H1 (cell line): ENCODE data around the gene CSNK1D.

ENCODE experiments used
- ATF3 ChIP-seq: IDR thresholded peaks from 2 replicates; pipeline ENCODE4 v1.6.1; 2011; ENCODE audit warnings: low read depth, mild to moderate bottlenecking, low read length; ENCODE audit not compliant: insufficient read depth
- CHD2 ChIP-seq: IDR thresholded peaks from 2 replicates; pipeline ENCODE4 v1.6.1; 2012; ENCODE audit warnings: low read length, improper control_type of control experiment
- CHD7 ChIP-seq: fragments of 300-600 bp; sonication (generic); IDR thresholded peaks from 2 replicates; pipeline ENCODE4 v1.7.1; 2012; ENCODE audit warnings: low read length, moderate library complexity, mild to moderate bottlenecking, inconsistent platforms; ENCODE audit not compliant: insufficient replicate concordance
- CTCF ChIP-seq, 3 experiments: IDR thresholded peaks; 1 replicate in 2 of 3; 2 replicates in 1 of 3; pipeline versions ENCODE4 v1.5.1 to v1.6.1; 2011; ENCODE audit warnings: low read length in 3 of 3, mild to moderate bottlenecking in 3 of 3, inconsistent platforms in 2 of 3, low read depth in 1 of 3, moderate library complexity in 1 of 3; ENCODE audit not compliant: insufficient read depth in 1 of 3; ENCODE audit errors: control extremely low read depth in 1 of 3
- EP300 ChIP-seq, 2 experiments: IDR thresholded peaks; 1 replicate in 1 of 2; 2 replicates in 1 of 2; pipeline ENCODE4 v1.6.1; 2011 to 2012; ENCODE audit warnings: low read depth in 2 of 2, low read length in 2 of 2, mild to moderate bottlenecking in 2 of 2, borderline replicate concordance in 1 of 2, inconsistent platforms in 1 of 2, moderate library complexity in 1 of 2
- HDAC6 ChIP-seq: IDR thresholded peaks from one replicate; pipeline ENCODE4 v1.7.1; 2012; ENCODE audit warnings: low read depth, mild to moderate bottlenecking, inconsistent platforms, low read length, moderate library complexity
- KDM5A ChIP-seq: fragments of 200-600 bp; IDR thresholded peaks from 2 replicates; pipeline ENCODE4 v1.7.1; 2012; ENCODE audit warnings: mild to moderate bottlenecking, low read length, inconsistent platforms, mixed read lengths
- MAFK ChIP-seq: IDR thresholded peaks from 2 replicates; pipeline ENCODE4 v1.6.1; 2012; ENCODE audit warnings: low read depth, mild to moderate bottlenecking, improper control_type of control experiment, low read length
- MAX ChIP-seq: IDR thresholded peaks from 2 replicates; pipeline ENCODE4 v1.6.1; 2012; ENCODE audit warnings: inconsistent platforms
- POLR2AphosphoS5 ChIP-seq: IDR thresholded peaks from 2 replicates; pipeline ENCODE4 v1.6.1; 2011; ENCODE audit warnings: low read depth, low read length
- RAD21 ChIP-seq, 2 experiments: IDR thresholded peaks in 1 of 2; conservative IDR thresholded peaks in 1 of 2; 2 replicates each; pipeline ENCODE4 v1.6.1; 2011; ENCODE audit warnings: low read depth in 2 of 2, low read length in 2 of 2, improper control_type of control experiment in 1 of 2, inconsistent platforms in 1 of 2, mild to moderate bottlenecking in 1 of 2, moderate library complexity in 1 of 2
- SIN3A ChIP-seq, 2 experiments: IDR thresholded peaks in 1 of 2; conservative IDR thresholded peaks in 1 of 2; 2 replicates each; pipeline ENCODE4 v1.6.1; 2011 to 2012; ENCODE audit warnings: low read length in 2 of 2, improper control_type of control experiment in 1 of 2, low read depth in 1 of 2, mild to moderate bottlenecking in 1 of 2
- TCF12 ChIP-seq: IDR thresholded peaks from 2 replicates; pipeline ENCODE4 v1.6.1; 2011; ENCODE audit warnings: low read depth, mild to moderate bottlenecking, low read length
- ZNF274 ChIP-seq: IDR thresholded peaks from 2 replicates; pipeline ENCODE4 v1.7.0; 2012; ENCODE audit warnings: low read length, borderline replicate concordance; ENCODE audit errors: extremely low read depth

- no peak for TF ChIP-seq CTCF (IDR thresholded peaks at IDR 0.05; ENCODE audit: control extremely low read depth in 1 of 3, insufficient read depth in 1 of 3, low read depth in 1 of 3, low read length in 3 of 3)
- no peak for TF ChIP-seq SIN3A (conservative IDR thresholded peaks at IDR 0.05 in 1 of 2, IDR thresholded peaks at IDR 0.05 in 1 of 2; ENCODE audit: low read depth in 1 of 2, low read length in 2 of 2)
- TF ChIP-seq POLR2AphosphoS5 = no peak
- TF ChIP-seq HDAC6 = no peak
- no peak for TF ChIP-seq TCF12
- no peak for TF ChIP-seq CHD7
- no peak for TF ChIP-seq ATF3
- TF ChIP-seq KDM5A = no peak
- no peak for TF ChIP-seq ZNF274
- TF ChIP-seq RAD21 (IDR thresholded peaks at IDR 0.05 in 1 of 2, conservative IDR thresholded peaks at IDR 0.05 in 1 of 2; ENCODE audit: low read depth in 2 of 2, low read length in 2 of 2) = no peak
- no peak for TF ChIP-seq CHD2
- TF ChIP-seq EP300 (IDR thresholded peaks at IDR 0.05; ENCODE audit: borderline replicate concordance in 1 of 2, low read depth in 2 of 2, low read length in 2 of 2) = no peak
- TF ChIP-seq MAX = no peak
- TF ChIP-seq MAFK = no peak
Measured at GRCh38 chr17:82240506-82241182, 32.9 kb downstream of the CSNK1D start.
